ENCODE data around the gene AMD1. TPM values are rescaled to one million over a fixed set of nuclear protein-coding genes. Genes with fewer than 3 reads are reported as not detected.
A peak's percentile ranks its signal among the peaks of the same experiment; 100 is the strongest.

Gene AMD1
- total RNA-seq, 1 experiment from 2014 or later: 46.4 TPM

DNA sequence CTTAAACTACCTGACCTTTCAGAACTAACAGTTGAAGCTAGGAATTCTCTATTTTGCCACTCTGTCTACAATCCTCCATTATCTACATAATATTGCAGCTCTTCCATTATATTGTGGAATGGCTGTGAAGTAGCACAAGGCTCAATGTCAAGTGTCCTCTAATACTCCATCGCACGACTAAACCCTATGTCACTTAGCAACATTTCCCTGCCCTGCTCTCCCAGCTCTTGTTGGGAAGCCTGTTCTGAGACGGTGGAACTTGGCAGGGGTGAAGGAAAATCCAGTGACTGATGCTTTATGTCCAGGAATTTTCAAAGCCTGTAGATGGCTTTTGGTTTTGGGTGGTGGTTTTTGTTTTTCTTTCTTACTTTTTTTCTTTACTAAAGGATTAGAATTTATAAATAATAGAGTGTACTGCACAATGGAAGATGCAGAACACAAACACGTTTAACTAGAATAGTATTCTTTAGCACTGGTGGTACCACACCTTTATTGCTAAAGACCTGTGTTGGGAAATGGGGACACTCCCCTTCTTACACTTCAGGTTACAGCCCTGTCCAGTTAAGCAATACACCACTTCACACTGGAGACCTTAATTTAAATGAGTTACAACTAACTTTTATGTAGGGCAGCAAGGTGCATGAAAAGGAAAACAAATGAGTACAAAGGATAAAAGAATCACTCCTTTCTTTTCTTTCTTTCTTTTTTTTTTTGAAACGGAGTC is 20.7 kb upstream of the AMD1 start:
- peak in 1 of 2 experiments; percentile 86 for DNase-seq
- no peak for TF ChIP-seq EZH2 (IDR thresholded peaks at IDR 0.05; ENCODE audit: low read depth)
- TF ChIP-seq, protein P1, sequence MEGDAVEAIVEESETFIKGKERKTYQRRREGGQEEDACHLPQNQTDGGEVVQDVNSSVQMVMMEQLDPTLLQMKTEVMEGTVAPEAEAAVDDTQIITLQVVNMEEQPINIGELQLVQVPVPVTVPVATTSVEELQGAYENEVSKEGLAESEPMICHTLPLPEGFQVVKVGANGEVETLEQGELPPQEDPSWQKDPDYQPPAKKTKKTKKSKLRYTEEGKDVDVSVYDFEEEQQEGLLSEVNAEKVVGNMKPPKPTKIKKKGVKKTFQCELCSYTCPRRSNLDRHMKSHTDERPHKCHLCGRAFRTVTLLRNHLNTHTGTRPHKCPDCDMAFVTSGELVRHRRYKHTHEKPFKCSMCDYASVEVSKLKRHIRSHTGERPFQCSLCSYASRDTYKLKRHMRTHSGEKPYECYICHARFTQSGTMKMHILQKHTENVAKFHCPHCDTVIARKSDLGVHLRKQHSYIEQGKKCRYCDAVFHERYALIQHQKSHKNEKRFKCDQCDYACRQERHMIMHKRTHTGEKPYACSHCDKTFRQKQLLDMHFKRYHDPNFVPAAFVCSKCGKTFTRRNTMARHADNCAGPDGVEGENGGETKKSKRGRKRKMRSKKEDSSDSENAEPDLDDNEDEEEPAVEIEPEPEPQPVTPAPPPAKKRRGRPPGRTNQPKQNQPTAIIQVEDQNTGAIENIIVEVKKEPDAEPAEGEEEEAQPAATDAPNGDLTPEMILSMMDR (conservative IDR thresholded peaks at IDR 0.05): no peak
- Histone ChIP-seq H3K4me2 (peak overlapping the region; percentile 34; the same call in 1 of the 2 replicates), H3K4me1 (replicated peaks; ENCODE audit: insufficient read depth) (peaks cover 12% of the 10 kb centered on the region), H3K27me3 (ENCODE audit: insufficient read depth, low read depth) (no peaks in the 10 kb centered on the region), H3F3A (ENCODE audit: insufficient read depth, low read depth) (peaks cover 17% of the 10 kb centered on the region; the same call in 1 of the 2 replicates), H3K27ac (no peak overlapping the region), H2AFZ (no peak overlapping the region), H4K20me1 (ENCODE audit: insufficient read depth) (no peaks in the 10 kb centered on the region), H3K9me3 (ENCODE audit: insufficient read depth, low read depth) (no peaks in the 10 kb centered on the region), H3K36me3 (ENCODE audit: low read depth) (no peaks in the 10 kb centered on the region), H3K9me2 (ENCODE audit: insufficient read depth) (no peaks in the 10 kb centered on the region), H3K4me3 (no peak overlapping the region), H3K79me2 (ENCODE audit: low read depth) (no peaks in the 10 kb centered on the region)
- ChIA-PET CTCF (no interaction called here), POLR2A (ENCODE audit: unreplicated experiment) (no interaction called here)
- intact Hi-C loops (cut with micrococcal nuclease; ENCODE audit: unreplicated experiment): no loop called here
- BruUV-seq (replicated peaks): no TSS peak

DNA sequence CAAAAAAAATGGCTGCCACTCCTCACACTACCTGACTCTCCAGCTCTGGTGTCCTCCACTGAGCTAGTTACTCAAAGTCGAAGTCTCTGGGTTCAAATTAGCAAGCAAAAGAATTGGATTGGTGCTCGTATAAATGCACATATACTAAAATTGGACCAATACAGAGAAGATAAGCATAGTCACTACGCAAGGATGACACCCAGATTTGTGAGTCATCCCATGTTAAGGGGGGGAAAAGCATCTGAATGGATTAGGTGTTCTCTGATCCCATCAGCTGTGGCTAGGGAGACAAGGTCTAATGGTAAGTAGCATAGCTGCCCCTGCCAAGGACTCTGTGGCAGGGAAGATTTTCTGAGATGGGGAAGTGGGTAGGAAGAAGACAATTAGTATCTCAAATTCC is 18.3 kb upstream of the AMD1 start:
- Histone ChIP-seq H3K4me2 (no peak overlapping the region), H3K4me1 (replicated peaks; ENCODE audit: insufficient read depth) (peaks cover 16% of the 10 kb centered on the region), H4K20me1 (ENCODE audit: insufficient read depth) (no peaks in the 10 kb centered on the region), H2AFZ (no peak overlapping the region), H3K9me2 (ENCODE audit: insufficient read depth) (no peaks in the 10 kb centered on the region), H3K27ac (no peak overlapping the region), H3K9me3 (ENCODE audit: insufficient read depth, low read depth) (no peaks in the 10 kb centered on the region), H3K36me3 (ENCODE audit: low read depth) (no peaks in the 10 kb centered on the region), H3K4me3 (no peak overlapping the region), H3K27me3 (ENCODE audit: insufficient read depth, low read depth) (no peaks in the 10 kb centered on the region), H3K79me2 (ENCODE audit: low read depth) (no peaks in the 10 kb centered on the region), H3F3A (ENCODE audit: insufficient read depth, low read depth) (peaks cover 17% of the 10 kb centered on the region; the same call in 1 of the 2 replicates)
- ChIA-PET POLR2A (ENCODE audit: unreplicated experiment) (no interaction called here), CTCF (no interaction called here)
- no peak for TF ChIP-seq EZH2 (IDR thresholded peaks at IDR 0.05; ENCODE audit: low read depth)
- TF ChIP-seq, protein P1 (conservative IDR thresholded peaks at IDR 0.05): no peak
- DNase-seq: no peak
- intact Hi-C loops (cut with micrococcal nuclease; ENCODE audit: unreplicated experiment): no loop called here
- BruUV-seq (replicated peaks): no TSS peak

- no peak overlapping the region for H3K4me2 ChIP-seq
- H2AFZ ChIP-seq: no peak overlapping the region
- H3K9me3 ChIP-seq (ENCODE audit: insufficient read depth, low read depth): no peaks in the 10 kb centered on the region
- no peak overlapping the region for H3K27ac ChIP-seq
- BruUV-seq (replicated peaks): no TSS peak
- intact Hi-C loops (cut with micrococcal nuclease; ENCODE audit: unreplicated experiment): no loop called here
- no peaks in the 10 kb centered on the region for H4K20me1 ChIP-seq (ENCODE audit: insufficient read depth)
- no peaks in the 10 kb centered on the region for H3K9me2 ChIP-seq (ENCODE audit: insufficient read depth)
- peaks cover 16% of the 10 kb centered on the region for H3K4me1 ChIP-seq (replicated peaks; ENCODE audit: insufficient read depth)
- TF ChIP-seq, protein P1 (conservative IDR thresholded peaks at IDR 0.05): no peak
- no peak for TF ChIP-seq EZH2 (IDR thresholded peaks at IDR 0.05; ENCODE audit: low read depth)
- CTCF ChIA-PET: no interaction called here
- peaks cover 16% of the 10 kb centered on the region; the same call in 1 of the 2 replicates for H3F3A ChIP-seq (ENCODE audit: insufficient read depth, low read depth)
- no peaks in the 10 kb centered on the region for H3K27me3 ChIP-seq (ENCODE audit: insufficient read depth, low read depth)
- no peaks in the 10 kb centered on the region for H3K79me2 ChIP-seq (ENCODE audit: low read depth)
- POLR2A ChIA-PET (ENCODE audit: unreplicated experiment): no interaction called here
- no peak for DNase-seq
- H3K4me3 ChIP-seq: no peak overlapping the region
- no peaks in the 10 kb centered on the region for H3K36me3 ChIP-seq (ENCODE audit: low read depth)
These were observed 16.6 kb upstream of the AMD1 start for GRCh38 chr6:110858016-110858415.
